ENCODE results near the gene DDX20. TPM values are rescaled to one million over a fixed set of nuclear protein-coding genes. Genes with fewer than 3 reads are reported as not detected.

DDX20 gene
- total and polyA plus RNA-seq, 2 donors (not counting 3 experiments of a cell fraction or from before 2014, with no cell fraction given), result 4.1 to 15.9 TPM

DNA sequence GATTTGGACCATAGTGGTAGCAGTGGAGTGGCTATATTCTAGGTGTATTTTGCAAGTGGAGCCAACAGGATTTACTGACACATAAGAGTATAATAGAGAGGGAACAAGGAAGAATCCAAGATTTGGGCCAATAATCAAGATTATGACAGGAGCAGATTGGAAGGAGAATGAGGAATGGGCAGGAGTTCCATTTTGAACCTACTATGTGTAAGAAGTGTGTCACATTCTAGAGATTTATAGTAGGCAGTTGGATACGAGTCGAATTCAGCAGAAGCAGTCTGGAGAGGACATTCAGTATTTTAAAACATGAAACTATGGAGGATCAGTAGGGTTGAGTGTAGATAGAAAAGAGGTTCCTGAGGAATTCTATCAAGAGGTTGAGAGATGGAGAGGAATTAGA, 38.3 kb upstream of the DDX20 start:
- no peaks in the 10 kb centered on the region for H4K20me1 ChIP-seq (replicated peaks; ENCODE audit: control insufficient read depth, extremely low read depth, insufficient read depth, low read length)
- H3K9me3 ChIP-seq (replicated peaks; ENCODE audit: control insufficient read depth, insufficient read depth, low read length), result no peaks in the 10 kb centered on the region
- dilution Hi-C loops (cut with MboI; ENCODE audit: extremely low pct_ligation_motif_present, low sequenced_read_pairs), result no loop called here
- no peak overlapping the region for H3K4me3 ChIP-seq (replicated peaks in 1 of 3; ENCODE audit: insufficient read depth in 1 of 3, low read depth in 1 of 3, low read length in 3 of 3)
- no TSS peak for BruUV-seq (replicated peaks)
- DNase-seq (ENCODE audit: low read depth, low spot score) (no peak), FAIRE-seq (no peak)
- intact Hi-C loops (cut with micrococcal nuclease), result no loop called here
- no peaks in the 10 kb centered on the region for H3K36me3 ChIP-seq (ENCODE audit: control insufficient read depth in 2 of 2, extremely low read depth in 1 of 2, insufficient read depth in 2 of 2, low read length in 2 of 2)
- no peak overlapping the region for H2AFZ ChIP-seq (ENCODE audit: low read depth, low read length)
- CTCF ChIA-PET, result interaction anchor here (1.5 to 8.8 kb wide), 3 partner anchors 21 to 52 kb away, joined by 4 to 487 read pairs (median 66); partner anchors contain the start of gene INKA2
- no peak overlapping the region for H3K9ac ChIP-seq (replicated peaks; ENCODE audit: extremely low read depth, insufficient read depth, low read length)
- TF ChIP-seq CTCF (IDR thresholded peaks at IDR 0.05; ENCODE audit: extremely low read depth in 1 of 2, insufficient read depth in 1 of 2, low read depth in 1 of 2, low read length in 2 of 2), result no peak
- no peak for TF ChIP-seq FOS (IDR thresholded peaks at IDR 0.05; ENCODE audit: borderline replicate concordance, insufficient read depth, low read length)
- TF ChIP-seq JUN (IDR thresholded peaks at IDR 0.05; ENCODE audit: borderline replicate concordance, insufficient read depth, insufficient read length, low read depth), result no peak
- TF ChIP-seq, protein P1, sequence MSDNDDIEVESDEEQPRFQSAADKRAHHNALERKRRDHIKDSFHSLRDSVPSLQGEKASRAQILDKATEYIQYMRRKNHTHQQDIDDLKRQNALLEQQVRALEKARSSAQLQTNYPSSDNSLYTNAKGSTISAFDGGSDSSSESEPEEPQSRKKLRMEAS (IDR thresholded peaks at IDR 0.05; ENCODE audit: insufficient read depth, insufficient read length), result no peak
- no peak for TF ChIP-seq MYC (IDR thresholded peaks at IDR 0.05; ENCODE audit: low read depth, low read length)
- no peak for TF ChIP-seq POLR2AphosphoS5 (IDR thresholded peaks at IDR 0.05; ENCODE audit: insufficient read depth, low read depth, low read length)
- POLR2A ChIA-PET, result no interaction called here
- H3K27me3 ChIP-seq (ENCODE audit: control insufficient read depth in 2 of 2, insufficient read depth in 2 of 2, low read length in 2 of 2), result no peaks in the 10 kb centered on the region
- no peak overlapping the region for H3K4me2 ChIP-seq (ENCODE audit: insufficient read depth, low read length)
- H3K27ac ChIP-seq (ENCODE audit: insufficient read depth, low read depth, low read length), result no peak overlapping the region
- H3K79me2 ChIP-seq (ENCODE audit: control insufficient read depth, insufficient read depth, low read length), result no peaks in the 10 kb centered on the region
- no peaks in the 10 kb centered on the region for H3K9me1 ChIP-seq (replicated peaks; ENCODE audit: control insufficient read depth, extremely low read depth, insufficient read depth, low read length)
- peaks cover 8% of the 10 kb centered on the region for H3K4me1 ChIP-seq (ENCODE audit: control insufficient read depth, extremely low read depth, insufficient read depth, low read length)

All from endothelial cell of umbilical vein (primary cell).